ENCODE data around the gene RNFT2.
A peak's percentile ranks its signal among the peaks of the same experiment; 100 is the strongest.

- TF ChIP-seq, protein P1, sequence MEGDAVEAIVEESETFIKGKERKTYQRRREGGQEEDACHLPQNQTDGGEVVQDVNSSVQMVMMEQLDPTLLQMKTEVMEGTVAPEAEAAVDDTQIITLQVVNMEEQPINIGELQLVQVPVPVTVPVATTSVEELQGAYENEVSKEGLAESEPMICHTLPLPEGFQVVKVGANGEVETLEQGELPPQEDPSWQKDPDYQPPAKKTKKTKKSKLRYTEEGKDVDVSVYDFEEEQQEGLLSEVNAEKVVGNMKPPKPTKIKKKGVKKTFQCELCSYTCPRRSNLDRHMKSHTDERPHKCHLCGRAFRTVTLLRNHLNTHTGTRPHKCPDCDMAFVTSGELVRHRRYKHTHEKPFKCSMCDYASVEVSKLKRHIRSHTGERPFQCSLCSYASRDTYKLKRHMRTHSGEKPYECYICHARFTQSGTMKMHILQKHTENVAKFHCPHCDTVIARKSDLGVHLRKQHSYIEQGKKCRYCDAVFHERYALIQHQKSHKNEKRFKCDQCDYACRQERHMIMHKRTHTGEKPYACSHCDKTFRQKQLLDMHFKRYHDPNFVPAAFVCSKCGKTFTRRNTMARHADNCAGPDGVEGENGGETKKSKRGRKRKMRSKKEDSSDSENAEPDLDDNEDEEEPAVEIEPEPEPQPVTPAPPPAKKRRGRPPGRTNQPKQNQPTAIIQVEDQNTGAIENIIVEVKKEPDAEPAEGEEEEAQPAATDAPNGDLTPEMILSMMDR (conservative IDR thresholded peaks at IDR 0.05 in 1 of 2, IDR thresholded peaks at IDR 0.05 in 1 of 2; ENCODE audit: extremely low read depth in 1 of 2, insufficient read depth in 1 of 2, low read depth in 1 of 2, low read length in 2 of 2), result no peak
- peak; percentile 29 for TF ChIP-seq EZH2 (IDR thresholded peaks at IDR 0.05; ENCODE audit: borderline replicate concordance, low read length)
These were observed 44.6 kb upstream of the RNFT2 start for GRCh38 chr12:116693286-116694227.
